Fibroblast of lung (primary cell): ENCODE data around the gene IGF1R.

Experiments
- EZH2 ChIP-seq: IDR thresholded peaks from 2 replicates; pipeline ENCODE4 v1.5.1; 2012; ENCODE audit warnings: low read length, control low read depth, mild to moderate bottlenecking; ENCODE audit errors: missing control alignments
- TF ChIP-seq, protein P1 (sequence below), 2 donors: IDR thresholded peaks in 1 of 2; conservative IDR thresholded peaks in 1 of 2; 1 replicate in 1 of 2; 2 replicates in 1 of 2; pipeline ENCODE4 v1.5.1; 2011 to 2012; ENCODE audit warnings: low read length in 2 of 2, control low read depth in 1 of 2, inconsistent platforms in 1 of 2, low read depth in 1 of 2, mild to moderate bottlenecking in 1 of 2

DNA sequence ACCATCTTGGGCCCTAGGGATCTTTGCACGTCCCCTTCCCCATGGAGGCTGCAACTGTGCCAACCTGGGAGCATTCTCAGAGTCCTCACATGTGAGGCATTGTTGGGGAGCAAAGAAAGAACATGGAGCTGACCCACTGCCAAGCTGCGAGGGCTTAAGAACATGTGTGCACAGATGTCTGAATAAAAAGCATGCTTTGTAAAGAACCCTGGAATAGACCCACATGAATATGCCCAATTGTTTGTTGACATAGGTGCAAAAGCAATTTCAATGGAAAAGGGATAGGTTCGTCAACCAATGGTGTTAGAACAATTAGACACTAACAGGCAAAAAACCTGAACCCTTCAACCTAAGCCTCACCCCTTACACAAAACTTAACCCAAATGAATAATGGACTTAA, 349.9 kb downstream of the IGF1R start:
- TF ChIP-seq, protein P1, sequence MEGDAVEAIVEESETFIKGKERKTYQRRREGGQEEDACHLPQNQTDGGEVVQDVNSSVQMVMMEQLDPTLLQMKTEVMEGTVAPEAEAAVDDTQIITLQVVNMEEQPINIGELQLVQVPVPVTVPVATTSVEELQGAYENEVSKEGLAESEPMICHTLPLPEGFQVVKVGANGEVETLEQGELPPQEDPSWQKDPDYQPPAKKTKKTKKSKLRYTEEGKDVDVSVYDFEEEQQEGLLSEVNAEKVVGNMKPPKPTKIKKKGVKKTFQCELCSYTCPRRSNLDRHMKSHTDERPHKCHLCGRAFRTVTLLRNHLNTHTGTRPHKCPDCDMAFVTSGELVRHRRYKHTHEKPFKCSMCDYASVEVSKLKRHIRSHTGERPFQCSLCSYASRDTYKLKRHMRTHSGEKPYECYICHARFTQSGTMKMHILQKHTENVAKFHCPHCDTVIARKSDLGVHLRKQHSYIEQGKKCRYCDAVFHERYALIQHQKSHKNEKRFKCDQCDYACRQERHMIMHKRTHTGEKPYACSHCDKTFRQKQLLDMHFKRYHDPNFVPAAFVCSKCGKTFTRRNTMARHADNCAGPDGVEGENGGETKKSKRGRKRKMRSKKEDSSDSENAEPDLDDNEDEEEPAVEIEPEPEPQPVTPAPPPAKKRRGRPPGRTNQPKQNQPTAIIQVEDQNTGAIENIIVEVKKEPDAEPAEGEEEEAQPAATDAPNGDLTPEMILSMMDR (conservative IDR thresholded peaks at IDR 0.05 in 1 of 2, IDR thresholded peaks at IDR 0.05 in 1 of 2; ENCODE audit: low read depth in 1 of 2, low read length in 2 of 2), result no peak
- no peak for TF ChIP-seq EZH2
